ENCODE results near the gene ESD.

Gene ESD, protein sequence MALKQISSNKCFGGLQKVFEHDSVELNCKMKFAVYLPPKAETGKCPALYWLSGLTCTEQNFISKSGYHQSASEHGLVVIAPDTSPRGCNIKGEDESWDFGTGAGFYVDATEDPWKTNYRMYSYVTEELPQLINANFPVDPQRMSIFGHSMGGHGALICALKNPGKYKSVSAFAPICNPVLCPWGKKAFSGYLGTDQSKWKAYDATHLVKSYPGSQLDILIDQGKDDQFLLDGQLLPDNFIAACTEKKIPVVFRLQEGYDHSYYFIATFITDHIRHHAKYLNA

GRCh38 chr13:46796515-46797474 lies at the start of gene ESD:
Gene ESD, minus strand, starts transcription at chr13:46797161. Its CDS starts 5,748 bp downstream, at chr13:46791413.
- H3K4me3 Mint-ChIP-seq = peak within 1 kb of the TSS; percentile 91
- DNase-seq = peak; percentile 93
- no peaks in the 10 kb centered on the region for H3K9me3 Mint-ChIP-seq
- H3K4me1 Mint-ChIP-seq = peaks cover 39% of the 10 kb centered on the region
- TF ChIP-seq CTCF (IDR thresholded peaks at IDR 0.05) = no peak
- H3K27ac Mint-ChIP-seq = peak within 1 kb of the TSS; percentile 97
- H3K27me3 Mint-ChIP-seq (ENCODE audit: low read depth, poor library complexity) = peaks cover 3% of the 10 kb centered on the region
- peaks cover 15% of the 10 kb centered on the region for H3K36me3 Mint-ChIP-seq (ENCODE audit: low read depth)

DNA sequence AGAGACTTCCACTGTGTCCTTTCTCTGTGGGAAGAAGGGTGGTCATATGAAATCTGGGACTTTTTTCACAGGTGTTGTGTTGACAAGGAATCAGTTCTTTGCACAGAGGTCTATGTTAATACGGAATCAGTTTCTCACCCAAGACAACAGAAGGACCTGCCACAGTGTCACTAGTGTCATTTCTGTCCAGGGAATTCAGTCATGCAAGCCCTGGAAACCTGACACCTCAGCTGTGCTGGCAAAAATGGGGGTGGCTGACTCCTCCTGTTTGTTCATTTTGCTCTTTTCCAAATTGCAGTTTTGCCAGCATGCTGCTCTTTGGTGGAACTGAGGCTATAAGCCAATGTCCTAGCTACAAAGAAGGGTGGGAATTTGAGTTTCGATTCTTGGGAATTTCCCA lies 49.8 kb upstream of the ESD start:
- Mint-ChIP-seq H3K9me3 (no peaks in the 10 kb centered on the region), H3K27me3 (ENCODE audit: low read depth, poor library complexity) (no peaks in the 10 kb centered on the region), H3K27ac (no peak overlapping the region), H3K4me3 (no peak overlapping the region), H3K36me3 (ENCODE audit: low read depth) (no peaks in the 10 kb centered on the region), H3K4me1 (peaks cover 16% of the 10 kb centered on the region)
- TF ChIP-seq CTCF (IDR thresholded peaks at IDR 0.05) = no peak
- no peak for DNase-seq

DNA sequence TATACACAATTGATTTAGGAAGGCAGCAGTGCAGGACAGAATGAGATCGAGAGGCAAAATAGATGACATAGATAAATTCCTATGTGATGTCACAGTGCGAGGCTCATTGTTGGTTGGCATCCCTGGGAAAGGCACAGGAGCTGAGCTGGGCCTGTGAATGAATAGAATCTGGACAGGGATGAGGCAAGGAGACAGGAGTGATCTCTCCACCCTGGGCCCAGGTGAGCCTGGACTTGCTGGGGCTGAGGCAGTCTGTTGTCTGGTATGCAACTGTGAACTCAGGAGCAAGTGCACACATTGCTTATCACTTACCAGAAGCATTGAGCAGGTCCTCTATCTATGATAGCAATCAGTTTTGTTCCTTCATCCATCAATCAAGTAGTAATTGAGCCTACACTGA lies 48.2 kb upstream of the ESD start:
- no peaks in the 10 kb centered on the region for H3K27me3 Mint-ChIP-seq (ENCODE audit: low read depth, poor library complexity)
- no peaks in the 10 kb centered on the region for H3K36me3 Mint-ChIP-seq (ENCODE audit: low read depth)
- no peak overlapping the region for H3K27ac Mint-ChIP-seq
- no peak overlapping the region for H3K4me3 Mint-ChIP-seq
- H3K4me1 Mint-ChIP-seq = peaks cover 16% of the 10 kb centered on the region
- H3K9me3 Mint-ChIP-seq = no peaks in the 10 kb centered on the region
- no peak for TF ChIP-seq CTCF (IDR thresholded peaks at IDR 0.05)
- no peak for DNase-seq

- Mint-ChIP-seq H3K27ac (no peak overlapping the region), H3K4me3 (no peak overlapping the region), H3K4me1 (peaks cover 16% of the 10 kb centered on the region), H3K9me3 (no peaks in the 10 kb centered on the region), H3K27me3 (ENCODE audit: low read depth, poor library complexity) (no peaks in the 10 kb centered on the region), H3K36me3 (ENCODE audit: low read depth) (no peaks in the 10 kb centered on the region)
- DNase-seq = no peak
- no peak for TF ChIP-seq CTCF (IDR thresholded peaks at IDR 0.05)
Measured at GRCh38 chr13:46844431-46844830, 47.5 kb upstream of the ESD start.

- no peak for TF ChIP-seq CTCF (IDR thresholded peaks at IDR 0.05)
- Mint-ChIP-seq H3K4me1 (no peaks in the 10 kb centered on the region), H3K36me3 (ENCODE audit: low read depth) (no peaks in the 10 kb centered on the region), H3K27ac (no peak overlapping the region), H3K27me3 (ENCODE audit: low read depth, poor library complexity) (peaks cover 4% of the 10 kb centered on the region), H3K9me3 (peaks cover 6% of the 10 kb centered on the region), H3K4me3 (no peak overlapping the region)
- DNase-seq = no peak
Measured at GRCh38 chr13:46839399-46839798, 42.4 kb upstream of the ESD start.

All from nephron progenitor cell (in vitro differentiated cells).